K562 (cell line): ENCODE data around the gene JPH3. TPM values are rescaled to one million over a fixed set of nuclear protein-coding genes. Genes with fewer than 3 reads are reported as not detected.

Source experiments
- ATAC-seq: fragments of 200-7000 bp; cut with Tn5 transposase; 3 replicates; pipeline ENCODE4 v1.9.1; 2020; ENCODE audit warnings: moderate library complexity
- BruUV-seq: library from RNA; stranded (reverse); fragments of 400-500 nt; replicated peaks from 2 replicates; lab custom pipeline; 2021; lab: Mats Ljungman, UMichigan
- CTCF ChIA-PET: fragments of 300-600 bp; formaldehyde crosslinking; extraction: SDS; loops from one replicate; lab custom pipeline; 2021; ENCODE audit warnings: low intra/inter-chr PET ratio; lab: Yijun Ruan, JAX
- POLR2A ChIA-PET: fragments of 300-600, 350-650 bp; sonication (Branson Sonifier 250); formaldehyde crosslinking; extraction: SDS; loops from one replicate; lab custom pipeline; 2021; ENCODE audit warnings: antibody characterized with exemption, inconsistent platforms; lab: Yijun Ruan, JAX
- DNase-seq, 4 experiments: peaks; one replicate each; pipeline versions ENCODE4 v3.0.0 to v3.0.0-alpha.2; 2011 to 2018; ENCODE audit warnings: low spot score in 3 of 4, mixed read lengths in 3 of 4; ENCODE audit errors: extremely low read depth in 1 of 4
- FAIRE-seq: peaks from 2 replicates; lab custom pipeline; 2011; peaks lifted over from hg19 to GRCh38; lab: Jason Lieb, UNC
- H2AFZ ChIP-seq: 2 replicates; pipeline ENCODE4 v1.6.0; 2011; ENCODE audit warnings: low read depth, low read length, control low read depth, inconsistent platforms
- H3K27ac ChIP-seq: fragments of 200-600 bp; 3 replicates; pipeline ENCODE4 v1.8.0; 2011; ENCODE audit warnings: low read depth, mild to moderate bottlenecking, control low read depth, inconsistent platforms, low read length, moderate library complexity, mixed read lengths; ENCODE audit errors: extremely low read depth
- H3K27me3 ChIP-seq, 2 experiments: fragments of 300-600 bp in 1 of 2; 2 replicates in 1 of 2; 3 replicates in 1 of 2; pipeline versions ENCODE4 v1.6.0 to v1.8.0; 2011; ENCODE audit warnings: inconsistent platforms in 2 of 2, low read length in 2 of 2, mild to moderate bottlenecking in 1 of 2, mixed read lengths in 1 of 2, moderate library complexity in 1 of 2; ENCODE audit not compliant: control insufficient read depth in 2 of 2, insufficient read depth in 2 of 2
- H3K36me3 ChIP-seq: fragments of 300-600 bp; 3 replicates; pipeline ENCODE4 v1.8.0; 2011; ENCODE audit warnings: mild to moderate bottlenecking, low read length, inconsistent platforms; ENCODE audit not compliant: control insufficient read depth, insufficient read depth
- H3K4me1 ChIP-seq, 2 experiments: fragments of 200-600 bp in 1 of 2; replicated peaks in 1 of 2; 2 replicates in 1 of 2; 3 replicates in 1 of 2; pipeline versions ENCODE4 v1.5.1 to v1.8.0; 2011; ENCODE audit warnings: inconsistent platforms in 2 of 2, low read length in 2 of 2, mild to moderate bottlenecking in 1 of 2, mixed read lengths in 1 of 2, moderate library complexity in 1 of 2; ENCODE audit not compliant: control insufficient read depth in 2 of 2, insufficient read depth in 2 of 2
- H3K4me2 ChIP-seq: 2 replicates; pipeline ENCODE4 v1.6.1; 2011; ENCODE audit warnings: low read length, control low read depth, inconsistent platforms, mixed read lengths; ENCODE audit not compliant: insufficient read depth
- H3K4me3 ChIP-seq: fragments of 200-600 bp; sonication (generic), shearing (Covaris generic); 2 replicates; pipeline ENCODE4 v1.5.1; 2016; ENCODE audit warnings: control low read depth, inconsistent platforms
- H3K79me2 ChIP-seq: fragments of 200-600 bp; 3 replicates; pipeline ENCODE4 v1.8.0; 2011; ENCODE audit warnings: low read length, inconsistent platforms; ENCODE audit not compliant: control insufficient read depth, insufficient read depth
- H3K9ac ChIP-seq, 2 experiments: 2 replicates each; pipeline versions ENCODE4 v1.6.0 to v1.6.1; 2011; ENCODE audit warnings: low read depth in 2 of 2, low read length in 2 of 2, control low read depth in 1 of 2, inconsistent platforms in 1 of 2, mild to moderate bottlenecking in 1 of 2, mixed read lengths in 1 of 2; ENCODE audit not compliant: insufficient read depth in 1 of 2
- H3K9me1 ChIP-seq: one replicate; pipeline ENCODE4 v1.6.0; 2011; ENCODE audit warnings: inconsistent platforms, mild to moderate bottlenecking, low read length, moderate library complexity; ENCODE audit not compliant: control insufficient read depth, insufficient read depth
- H3K9me3 ChIP-seq: replicated peaks from 2 replicates; pipeline ENCODE4 v1.5.1; 2011; ENCODE audit warnings: low read depth, low read length, inconsistent platforms; ENCODE audit not compliant: control insufficient read depth, insufficient read depth
- H4K20me1 ChIP-seq: replicated peaks from 2 replicates; pipeline ENCODE4 v1.6.1; 2011; ENCODE audit warnings: low read length, inconsistent platforms, mixed read lengths; ENCODE audit not compliant: control insufficient read depth, insufficient read depth
- BRD4 ChIP-seq: fragments of 200-600 bp; sonication (generic); IDR thresholded peaks from 2 replicates; pipeline ENCODE4 v1.6.1; 2017; ENCODE audit warnings: inconsistent platforms
- C11orf30 ChIP-seq: fragments of 450-650 bp; IDR thresholded peaks from 2 replicates; pipeline ENCODE4 v1.6.1; 2016; ENCODE audit warnings: low read depth, mild to moderate bottlenecking
- CHD1 ChIP-seq: fragments of 200-600 bp; sonication (generic); IDR thresholded peaks from one replicate; pipeline ENCODE4 v1.6.1; 2012; ENCODE audit warnings: mild to moderate bottlenecking, moderate library complexity, low read length, inconsistent platforms
- EZH2 ChIP-seq: IDR thresholded peaks from 2 replicates; pipeline ENCODE4 v1.6.1; 2012; ENCODE audit warnings: low read depth, mild to moderate bottlenecking, inconsistent platforms, low read length, borderline replicate concordance
- FOSL1 ChIP-seq: fragments of 200-800 bp; sonication (Bioruptor generic); conservative IDR thresholded peaks from 2 replicates; pipeline ENCODE4 v1.6.1; 2016; ENCODE audit warnings: missing genetic modification characterization, missing compliant biosample characterization
- FOXJ2 ChIP-seq: fragments of 200-800 bp; sonication (Bioruptor generic); IDR thresholded peaks from 2 replicates; pipeline ENCODE4 v1.6.1; 2016; ENCODE audit warnings: missing genetic modification characterization, missing compliant biosample characterization
- FUS ChIP-seq: fragments of 200-400 bp; formaldehyde crosslinking; optimal IDR thresholded peaks from 2 replicates; pipeline ENCODE3; 2017; ENCODE audit warnings: low read depth, low read length
- L3MBTL2 ChIP-seq: fragments of 450-650 bp; IDR thresholded peaks from 2 replicates; pipeline ENCODE4 v1.6.1; 2016; ENCODE audit warnings: mild to moderate bottlenecking, moderate library complexity
- MTA2 ChIP-seq: fragments of 450-650 bp; IDR thresholded peaks from 2 replicates; pipeline ENCODE4 v1.6.1; 2016; ENCODE audit warnings: low read depth
- POLR2AphosphoS5 ChIP-seq: IDR thresholded peaks from 2 replicates; pipeline ENCODE4 v1.6.1; 2011; ENCODE audit warnings: mild to moderate bottlenecking, low read depth, low read length, moderate library complexity; ENCODE audit not compliant: control insufficient read depth, insufficient read depth
- RBM15 ChIP-seq: fragments of 200-400 bp; formaldehyde crosslinking; IDR thresholded peaks from 2 replicates; pipeline ENCODE4 v1.6.1; 2018; ENCODE audit warnings: mild to moderate bottlenecking, low read length, moderate library complexity; ENCODE audit not compliant: insufficient read depth
- TGIF2 ChIP-seq: sonication (generic); formaldehyde crosslinking; IDR thresholded peaks from 2 replicates; pipeline ENCODE4 v1.8.1; 2022; ENCODE audit warnings: mild to moderate bottlenecking, missing genetic modification reagents, moderate library complexity
- ZFPM2 ChIP-seq: fragments of 250-450 bp; sonication (Bioruptor Pico); IDR thresholded peaks from 2 replicates; pipeline ENCODE4 v1.5.1; 2022; ENCODE audit warnings: mild to moderate bottlenecking
- ZKSCAN8 ChIP-seq: fragments of 200-800 bp; sonication (Bioruptor generic); IDR thresholded peaks from 2 replicates; pipeline ENCODE4 v1.6.1; 2016; ENCODE audit warnings: missing genetic modification characterization, missing compliant biosample characterization
- ZNF134 ChIP-seq: fragments of 250-450 bp; sonication (Bioruptor Pico); conservative IDR thresholded peaks from 2 replicates; pipeline ENCODE4 v1.4.0; 2020
- ZNF140 ChIP-seq: fragments of 250-450 bp; sonication (Bioruptor Pico); IDR thresholded peaks from 2 replicates; pipeline ENCODE4 v1.8.0; 2021; ENCODE audit warnings: moderate library complexity, mild to moderate bottlenecking, inconsistent platforms
- ZNF384 ChIP-seq: IDR thresholded peaks from 2 replicates; pipeline ENCODE4 v1.6.1; 2012; ENCODE audit warnings: low read depth, low read length, improper control_type of control experiment
- ZNF444 ChIP-seq: fragments of 250-450 bp; sonication (Bioruptor Pico); IDR thresholded peaks from 2 replicates; pipeline ENCODE4 v1.4.0; 2020; ENCODE audit warnings: mild to moderate bottlenecking, moderate library complexity
- WGBS: fragments of 100-300 bp; shearing (Covaris generic); methylation state at CpG from one replicate; pipeline ENCODE4 v1.1.6; 2016; ENCODE audit warnings: low coverage, mixed read lengths; ENCODE audit not compliant: insufficient coverage; ENCODE audit errors: missing lambda C conversion rate; 5-methylcytosine and 5-hydroxymethylcytosine counted together
- in situ Hi-C: fragments of 300-500 bp; cut with MboI; formaldehyde crosslinking; loops from 4 replicates; pipeline ENCODE4 v1.15.0; 2018; ENCODE audit warnings: inconsistent platforms, mixed read lengths
- intact Hi-C: fragments of 100-400 bp; cut with micrococcal nuclease; formaldehyde crosslinking; loops from 2 replicates; pipeline ENCODE4 v1.14.2; 2022
- polyA plus RNA-seq, 8 experiments: library from polyadenylated mRNA; depleted of rRNA in 4 of 8; stranded (reverse) in 5 of 8; unstranded in 3 of 8; fragments of >200 nt; fragmentation: Nextera tagmentation in 2 of 8; fragmentation: Illumina TruSeq in 1 of 8; extraction: Ambion mirVana in 2 of 8; extraction: Trizol in 1 of 8; gene quantifications; 2 replicates each; pipeline versions ENCODE4 v1.2.1 to v1.2.3, GENCODE V29; 2011 to 2014; ENCODE audit warnings: inconsistent platforms in 1 of 8, missing spikeins in 1 of 8
- total RNA-seq, 7 experiments: library from RNA; depleted of rRNA in 6 of 7; stranded (reverse); fragments of >200 nt in 6 of 7; fragmentation: Illumina TruSeq in 2 of 7; extraction: Trizol in 2 of 7; gene quantifications; 2 replicates each; pipeline versions ENCODE4 v1.2.1 to v1.2.3, GENCODE V29; 2011 to 2021; ENCODE audit warnings: low replicate concordance in 1 of 7
- TF ChIP-seq, protein P1 (sequence below): fragments of 250-450 bp; sonication (Bioruptor Pico); IDR thresholded peaks from 2 replicates; pipeline ENCODE4 v1.5.0; 2021
- TF ChIP-seq, protein P2 (sequence below): fragments of 450-650 bp; formaldehyde crosslinking; IDR thresholded peaks from 2 replicates; pipeline ENCODE4 v1.4.0; 2020; ENCODE audit warnings: mild to moderate bottlenecking, moderate library complexity
- TF ChIP-seq, protein P3 (sequence below): sonication (generic); formaldehyde crosslinking; IDR thresholded peaks from 2 replicates; pipeline ENCODE4 v1.8.0; 2022; ENCODE audit warnings: mild to moderate bottlenecking, low read depth, missing genetic modification reagents

JPH3 gene
- total and polyA plus RNA-seq, 9 of the 15 experiments (the other 6 are each of a cell fraction or from before 2014, with no cell fraction given) = 0.01 TPM; not detected in 8

DNA sequence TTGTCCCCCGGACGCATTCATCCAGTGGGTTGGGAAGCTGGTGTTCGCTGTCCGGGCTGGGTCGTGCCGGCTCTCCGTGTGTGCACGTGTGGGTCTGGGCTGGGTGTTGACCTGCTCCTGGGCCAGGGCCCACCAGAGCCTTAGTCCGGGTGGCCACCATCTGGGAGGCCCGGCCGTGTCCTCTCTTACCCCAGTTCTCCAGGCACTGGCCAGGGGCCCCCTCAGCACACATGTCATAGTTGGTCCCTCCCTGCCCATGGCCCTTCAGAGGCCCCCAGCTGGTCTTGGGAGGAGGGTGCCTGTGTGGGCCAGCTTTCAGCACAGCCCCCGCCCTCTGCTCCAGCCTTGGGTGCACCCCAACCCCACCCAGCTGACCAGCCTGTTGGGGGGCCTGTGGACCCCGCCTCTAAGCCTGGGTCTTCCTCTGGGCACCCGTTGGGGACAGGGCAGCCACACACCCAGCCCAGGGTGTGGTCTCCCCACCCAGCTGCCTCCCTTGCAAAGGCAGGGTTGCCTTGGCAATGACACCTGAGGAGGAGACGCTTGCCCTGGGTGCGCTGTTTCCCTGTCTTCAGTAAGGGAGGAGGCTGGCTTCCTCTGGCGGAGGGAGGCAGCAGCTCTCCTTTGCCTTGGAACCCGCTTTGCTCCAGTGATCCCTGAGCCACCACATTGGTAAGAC is 77.4 kb downstream of the JPH3 start (continued):
- TF ChIP-seq ZNF140 (no peak), FUS (no peak), ZNF134 (CRISPR knock-in tag) (no peak), CHD1 (no peak), C11orf30 (no peak)
- TF ChIP-seq, protein P1, sequence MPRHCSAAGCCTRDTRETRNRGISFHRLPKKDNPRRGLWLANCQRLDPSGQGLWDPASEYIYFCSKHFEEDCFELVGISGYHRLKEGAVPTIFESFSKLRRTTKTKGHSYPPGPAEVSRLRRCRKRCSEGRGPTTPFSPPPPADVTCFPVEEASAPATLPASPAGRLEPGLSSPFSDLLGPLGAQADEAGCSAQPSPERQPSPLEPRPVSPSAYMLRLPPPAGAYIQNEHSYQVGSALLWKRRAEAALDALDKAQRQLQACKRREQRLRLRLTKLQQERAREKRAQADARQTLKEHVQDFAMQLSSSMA = no peak
- TF ChIP-seq, protein P2, sequence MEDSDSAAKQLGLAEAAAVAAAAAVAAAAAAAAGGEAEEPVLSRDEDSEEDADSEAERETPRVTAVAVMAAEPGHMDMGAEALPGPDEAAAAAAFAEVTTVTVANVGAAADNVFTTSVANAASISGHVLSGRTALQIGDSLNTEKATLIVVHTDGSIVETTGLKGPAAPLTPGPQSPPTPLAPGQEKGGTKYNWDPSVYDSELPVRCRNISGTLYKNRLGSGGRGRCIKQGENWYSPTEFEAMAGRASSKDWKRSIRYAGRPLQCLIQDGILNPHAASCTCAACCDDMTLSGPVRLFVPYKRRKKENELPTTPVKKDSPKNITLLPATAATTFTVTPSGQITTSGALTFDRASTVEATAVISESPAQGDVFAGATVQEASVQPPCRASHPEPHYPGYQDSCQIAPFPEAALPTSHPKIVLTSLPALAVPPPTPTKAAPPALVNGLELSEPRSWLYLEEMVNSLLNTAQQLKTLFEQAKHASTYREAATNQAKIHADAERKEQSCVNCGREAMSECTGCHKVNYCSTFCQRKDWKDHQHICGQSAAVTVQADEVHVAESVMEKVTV (CRISPR knock-in tag) = no peak

DNA sequence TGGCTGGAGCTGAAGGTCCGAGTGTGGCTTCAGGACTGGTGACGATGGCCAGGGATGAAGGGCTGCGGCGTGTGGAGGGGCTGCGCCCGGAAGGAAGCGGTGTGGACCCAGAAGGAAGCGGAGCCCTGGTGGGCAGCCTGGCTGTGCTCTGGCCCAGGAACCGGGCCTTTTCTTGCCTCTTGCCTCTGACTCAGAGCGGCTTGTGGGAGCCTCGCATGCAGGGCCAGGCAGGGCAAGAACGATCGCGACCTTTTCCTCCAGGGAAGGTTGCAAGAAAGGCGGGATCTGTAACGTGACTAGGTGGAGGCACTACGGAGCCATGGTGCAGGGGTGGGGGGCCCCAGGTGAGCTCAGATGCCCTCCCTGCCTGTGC is 78.0 kb downstream of the JPH3 start:
- Histone ChIP-seq H4K20me1 (0 out of 2 replicates have a peak, but pooled peaks cover 7% of the 10 kb centered on the region), H3K27ac (no peak overlapping the region), H3K4me1 (peaks cover 0 to 32% of the 10 kb centered on the region in 2 experiments; a peak in 2 of 5 replicates), H3K4me3 (no peak overlapping the region), H3K79me2 (no peaks in the 10 kb centered on the region), H3K9me3 (no peaks in the 10 kb centered on the region), H3K36me3 (no peaks in the 10 kb centered on the region), H3K9me1 (no peaks in the 10 kb centered on the region), H2AFZ (no peak overlapping the region), H3K4me2 (no peak overlapping the region), H3K9ac (no peak overlapping the region), H3K27me3 (peaks cover 23 to 72% of the 10 kb centered on the region in 2 experiments)
- no TSS peak for BruUV-seq
- intact Hi-C loops (no loop called here), in situ Hi-C loops (no loop called here)
- ChIA-PET CTCF (no interaction called here), POLR2A (no interaction called here)
- no peak for ATAC-seq
- 21% methylated on average over 17 of the region's 17 CpGs for WGBS
- FAIRE-seq = no peak
- TF ChIP-seq CHD1 (no peak), ZFPM2 (CRISPR knock-in tag) (no peak), TGIF2 (CRISPR knock-in tag) (no peak), FOXJ2 (tag) (no peak), BRD4 (no peak), ZNF444 (CRISPR knock-in tag) (no peak), FOSL1 (tag) (no peak), ZKSCAN8 (CRISPR knock-in tag) (no peak), RBM15 (no peak), EZH2 (no peak), ZNF384 (no peak), POLR2AphosphoS5 (no peak), MTA2 (no peak), L3MBTL2 (no peak)
- TF ChIP-seq, protein P3, sequence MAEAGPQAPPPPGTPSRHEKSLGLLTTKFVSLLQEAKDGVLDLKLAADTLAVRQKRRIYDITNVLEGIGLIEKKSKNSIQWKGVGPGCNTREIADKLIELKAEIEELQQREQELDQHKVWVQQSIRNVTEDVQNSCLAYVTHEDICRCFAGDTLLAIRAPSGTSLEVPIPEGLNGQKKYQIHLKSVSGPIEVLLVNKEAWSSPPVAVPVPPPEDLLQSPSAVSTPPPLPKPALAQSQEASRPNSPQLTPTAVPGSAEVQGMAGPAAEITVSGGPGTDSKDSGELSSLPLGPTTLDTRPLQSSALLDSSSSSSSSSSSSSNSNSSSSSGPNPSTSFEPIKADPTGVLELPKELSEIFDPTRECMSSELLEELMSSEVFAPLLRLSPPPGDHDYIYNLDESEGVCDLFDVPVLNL = no peak
- no peak for DNase-seq
